ENCODE results near the gene MYMX. TPM values are rescaled to one million over a fixed set of nuclear protein-coding genes. Genes with fewer than 3 reads are reported as not detected.

MYMX gene
- total and polyA plus RNA-seq, 2 of the 13 experiments (the other 11 are each of a cell fraction or from before 2014, with no cell fraction given): not detected

GRCh38 chr6:44207966-44208365 is 8.8 kb upstream of the MYMX start (continued):
- TF ChIP-seq ZNF407 (CRISPR knock-in tag; IDR thresholded peaks at IDR 0.05; ENCODE audit: not compliant biosample characterization) (no peak), SCMH1 (CRISPR knock-in tag; IDR thresholded peaks at IDR 0.05; ENCODE audit: borderline replicate concordance) (no peak), YEATS4 (CRISPR knock-in tag; IDR thresholded peaks at IDR 0.05; ENCODE audit: borderline replicate concordance) (no peak), PREB (CRISPR knock-in tag; IDR thresholded peaks at IDR 0.05) (no peak), ZNF576 (CRISPR knock-in tag; IDR thresholded peaks at IDR 0.05) (no peak), ETV5 (CRISPR knock-in tag; IDR thresholded peaks at IDR 0.05; ENCODE audit: borderline replicate concordance) (peak; percentile 58; the same call in 1 of the 2 replicates), GABPB1 (CRISPR knock-in tag; IDR thresholded peaks at IDR 0.05) (no peak), ZNF354B (CRISPR knock-in tag; IDR thresholded peaks at IDR 0.05) (no peak), ZNF235 (CRISPR knock-in tag; IDR thresholded peaks at IDR 0.05; ENCODE audit: borderline replicate concordance) (no peak), NR2F1 (CRISPR knock-in tag; IDR thresholded peaks at IDR 0.05) (peak; percentile 70 to 78; a peak in 3 of 4 replicates), ZNF530 (CRISPR knock-in tag; IDR thresholded peaks at IDR 0.05; ENCODE audit: low read depth) (no peak), SNAPC4 (CRISPR knock-in tag; IDR thresholded peaks at IDR 0.05) (no peak), NR2F2 (IDR thresholded peaks at IDR 0.05; ENCODE audit: borderline replicate concordance, low read depth) (peak; percentile 59; the same call in 1 of the 2 replicates), POLR2G (IDR thresholded peaks at IDR 0.05; ENCODE audit: low read depth, low read length) (no peak), TBX3 (IDR thresholded peaks at IDR 0.05; ENCODE audit: borderline replicate concordance) (no peak)
